ENCODE results near the gene ECI1.
"Not testable (repeated sequence)": the region's sequence is repeated elsewhere in the genome, so short reads cannot be mapped to it uniquely, and the experiment has no call there.

ECI1 gene

DNA sequence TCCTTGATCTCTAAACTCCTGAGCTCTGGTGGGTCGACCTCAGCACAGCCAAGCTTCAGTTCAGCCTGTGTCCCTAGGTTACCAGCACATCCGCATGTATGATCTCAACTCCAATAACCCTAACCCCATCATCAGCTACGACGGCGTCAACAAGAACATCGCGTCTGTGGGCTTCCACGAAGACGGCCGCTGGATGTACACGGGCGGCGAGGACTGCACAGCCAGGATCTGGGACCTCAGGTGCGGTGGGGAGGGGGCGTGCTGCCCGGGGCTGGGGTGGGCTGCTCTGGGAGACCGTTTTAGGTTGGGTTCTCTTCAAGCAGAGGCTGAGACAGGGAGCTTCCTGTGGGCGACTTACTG is 45.0 kb downstream of the ECI1 start:
- peak overlapping the region; percentile 94 for H3K4me3 ChIP-seq (ENCODE audit: low read depth, low read length)
- TF ChIP-seq, protein P1, sequence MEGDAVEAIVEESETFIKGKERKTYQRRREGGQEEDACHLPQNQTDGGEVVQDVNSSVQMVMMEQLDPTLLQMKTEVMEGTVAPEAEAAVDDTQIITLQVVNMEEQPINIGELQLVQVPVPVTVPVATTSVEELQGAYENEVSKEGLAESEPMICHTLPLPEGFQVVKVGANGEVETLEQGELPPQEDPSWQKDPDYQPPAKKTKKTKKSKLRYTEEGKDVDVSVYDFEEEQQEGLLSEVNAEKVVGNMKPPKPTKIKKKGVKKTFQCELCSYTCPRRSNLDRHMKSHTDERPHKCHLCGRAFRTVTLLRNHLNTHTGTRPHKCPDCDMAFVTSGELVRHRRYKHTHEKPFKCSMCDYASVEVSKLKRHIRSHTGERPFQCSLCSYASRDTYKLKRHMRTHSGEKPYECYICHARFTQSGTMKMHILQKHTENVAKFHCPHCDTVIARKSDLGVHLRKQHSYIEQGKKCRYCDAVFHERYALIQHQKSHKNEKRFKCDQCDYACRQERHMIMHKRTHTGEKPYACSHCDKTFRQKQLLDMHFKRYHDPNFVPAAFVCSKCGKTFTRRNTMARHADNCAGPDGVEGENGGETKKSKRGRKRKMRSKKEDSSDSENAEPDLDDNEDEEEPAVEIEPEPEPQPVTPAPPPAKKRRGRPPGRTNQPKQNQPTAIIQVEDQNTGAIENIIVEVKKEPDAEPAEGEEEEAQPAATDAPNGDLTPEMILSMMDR (IDR thresholded peaks at IDR 0.05; ENCODE audit: low read depth, low read length), result no peak
- TF ChIP-seq POLR2A (IDR thresholded peaks at IDR 0.05; ENCODE audit: extremely low read depth, insufficient read length) (no peak), MYC (IDR thresholded peaks at IDR 0.05; ENCODE audit: low read depth, low read length) (no peak)
- TF ChIP-seq, protein P2, sequence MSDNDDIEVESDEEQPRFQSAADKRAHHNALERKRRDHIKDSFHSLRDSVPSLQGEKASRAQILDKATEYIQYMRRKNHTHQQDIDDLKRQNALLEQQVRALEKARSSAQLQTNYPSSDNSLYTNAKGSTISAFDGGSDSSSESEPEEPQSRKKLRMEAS (IDR thresholded peaks at IDR 0.05; ENCODE audit: low read depth, low read length), result no peak
- DNase-seq (ENCODE audit: low read depth), result no peak

DNA sequence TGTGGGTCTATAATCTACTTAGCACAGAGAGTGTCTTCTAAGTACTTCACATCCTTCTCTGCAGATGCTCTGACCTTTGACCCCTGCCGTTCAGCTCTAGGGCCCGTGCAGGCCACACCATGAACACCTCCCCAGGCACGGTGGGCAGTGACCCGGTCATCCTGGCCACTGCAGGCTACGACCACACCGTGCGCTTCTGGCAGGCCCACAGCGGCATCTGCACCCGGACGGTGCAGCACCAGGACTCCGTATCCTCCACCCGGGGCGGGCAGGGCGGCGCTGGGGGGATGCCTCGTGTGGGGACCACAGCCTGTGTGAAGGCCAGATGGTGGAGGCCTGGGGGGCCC is 45.4 kb downstream of the ECI1 start:
- H3K4me3 ChIP-seq (ENCODE audit: low read depth, low read length), result peak overlapping the region; percentile 94
- TF ChIP-seq, protein P2 (IDR thresholded peaks at IDR 0.05; ENCODE audit: low read depth, low read length), result no peak
- TF ChIP-seq MYC (IDR thresholded peaks at IDR 0.05; ENCODE audit: low read depth, low read length) (no peak), POLR2A (IDR thresholded peaks at IDR 0.05; ENCODE audit: extremely low read depth, insufficient read length) (no peak)
- TF ChIP-seq, protein P1 (IDR thresholded peaks at IDR 0.05; ENCODE audit: low read depth, low read length), result no peak
- DNase-seq (ENCODE audit: low read depth), result no peak

DNA sequence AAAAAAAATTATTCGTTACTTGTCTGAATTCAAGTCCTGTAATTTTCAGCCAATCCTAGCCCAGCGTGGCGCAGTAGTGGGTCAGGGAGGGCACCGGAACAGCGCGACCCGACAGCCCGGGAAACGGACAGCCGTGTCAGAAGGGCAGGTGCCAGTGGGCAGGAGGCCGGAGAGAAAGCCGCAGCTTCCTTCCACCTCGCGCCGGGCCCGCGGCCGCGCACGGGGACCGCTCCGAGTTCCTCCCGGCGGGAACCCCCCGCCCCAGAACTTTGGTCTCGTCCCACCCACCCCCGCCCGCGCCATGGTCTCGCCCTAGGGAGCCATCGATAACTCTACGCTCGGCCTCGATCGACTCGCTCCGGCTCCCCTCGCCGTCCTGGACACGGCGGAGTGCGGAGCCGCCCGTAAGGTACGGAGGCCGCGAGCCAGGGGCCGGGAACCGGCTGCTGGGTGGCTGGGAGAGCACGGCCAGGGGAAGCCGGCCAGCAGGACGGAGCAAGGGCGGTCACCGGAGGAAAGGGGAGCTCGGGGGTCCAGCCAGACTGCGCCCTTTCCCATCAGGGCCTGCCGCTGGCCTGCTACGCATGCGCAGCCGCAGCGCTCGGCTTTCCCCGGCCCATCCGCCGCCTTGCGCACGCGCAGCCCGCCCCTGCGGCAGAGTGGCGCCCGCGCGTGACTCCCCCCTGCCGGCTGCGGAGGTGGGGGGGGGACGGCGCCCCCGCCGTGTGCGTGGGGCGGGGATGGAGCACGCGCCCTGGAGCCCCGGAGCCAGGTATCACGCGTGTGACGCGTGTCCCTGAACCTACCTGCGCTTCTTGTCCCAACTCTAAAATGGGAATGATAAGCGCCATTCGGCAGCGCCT is 46.1 kb downstream of the ECI1 start, which contains the start of gene MLST8:
TSS of gene MLST8 (plus strand) at position 351 of the 863 bp plus-strand sequence. CDS start 632 bp downstream, outside the sequence.
- H3K4me3 ChIP-seq (ENCODE audit: low read depth, low read length), result peak within 1 kb of the TSS; percentile 94
- TF ChIP-seq, protein P2 (IDR thresholded peaks at IDR 0.05; ENCODE audit: low read depth, low read length), result peak; percentile 66
- TF ChIP-seq, protein P1 (IDR thresholded peaks at IDR 0.05; ENCODE audit: low read depth, low read length), result no peak
- TF ChIP-seq MYC (IDR thresholded peaks at IDR 0.05; ENCODE audit: low read depth, low read length) (peak; percentile 37), POLR2A (IDR thresholded peaks at IDR 0.05; ENCODE audit: extremely low read depth, insufficient read length) (peak; percentile 84)
- peak; percentile 90 for DNase-seq (ENCODE audit: low read depth)

DNA sequence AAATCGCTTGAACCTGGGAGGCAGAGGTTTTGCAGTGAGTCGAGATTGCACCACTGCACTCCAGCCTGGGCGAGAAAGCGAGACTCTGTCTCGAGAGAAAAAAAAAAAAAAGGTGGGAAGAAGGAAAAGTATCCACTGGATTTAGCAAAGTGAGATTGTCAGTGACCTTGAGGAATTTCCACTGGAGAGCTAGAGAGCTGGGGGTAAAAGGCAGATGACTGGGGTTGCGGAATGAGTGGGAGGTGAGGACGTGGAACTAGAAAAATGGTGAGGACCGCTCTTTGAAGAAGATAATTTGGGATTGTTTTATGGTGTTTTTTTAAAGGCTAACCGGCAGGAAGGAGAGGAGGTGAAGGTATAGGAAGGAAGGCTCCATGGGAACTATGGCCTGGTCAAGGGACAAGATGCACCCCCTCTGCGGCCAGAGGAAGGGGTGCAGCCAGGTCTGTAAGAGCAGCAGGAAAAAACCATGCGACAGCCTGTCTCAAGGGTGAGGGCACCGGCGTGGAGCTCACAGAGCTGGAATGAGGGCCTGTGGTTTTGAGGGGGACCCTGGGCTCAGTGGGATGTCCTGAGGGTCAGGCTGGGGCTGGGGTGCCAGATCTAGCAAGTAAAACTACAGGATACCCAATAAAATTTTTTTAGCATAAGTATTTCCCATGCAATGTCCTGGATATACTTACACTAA is 46.8 kb downstream of the ECI1 start:
- TF ChIP-seq MYC (IDR thresholded peaks at IDR 0.05; ENCODE audit: low read depth, low read length), result no peak
- TF ChIP-seq, protein P1 (IDR thresholded peaks at IDR 0.05; ENCODE audit: low read depth, low read length), result no peak
- peak overlapping the region; percentile 94 for H3K4me3 ChIP-seq (ENCODE audit: low read depth, low read length)
- DNase-seq (ENCODE audit: low read depth), result no peak

DNA sequence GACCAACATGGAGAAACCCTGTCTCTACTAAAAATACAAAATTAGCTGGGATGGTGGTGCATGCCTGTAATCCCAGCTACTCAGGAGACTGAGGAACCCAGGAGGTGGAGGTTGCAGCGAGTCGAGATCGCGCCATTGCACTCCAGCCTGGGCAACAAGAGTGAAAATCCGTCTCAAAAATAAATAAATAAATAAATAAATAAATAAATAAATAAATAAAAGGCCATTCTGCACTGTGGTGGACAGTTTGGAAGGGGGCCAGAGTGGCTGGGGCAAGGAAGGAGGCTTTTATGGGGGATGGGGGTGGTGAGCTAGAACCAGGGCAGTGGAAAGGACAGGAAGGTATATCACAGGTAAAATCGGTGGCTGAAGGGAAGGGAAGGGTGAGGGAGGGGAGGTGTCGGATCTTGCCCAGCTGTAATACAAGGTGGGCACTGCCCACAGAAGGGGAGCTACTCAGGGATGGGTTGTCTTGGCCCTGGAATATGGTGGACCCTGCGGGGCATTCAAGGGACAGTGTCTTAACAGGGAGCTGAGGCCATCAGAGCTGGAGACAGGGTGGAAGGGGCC is 48.2 kb downstream of the ECI1 start:
- not testable (repeated sequence) for H3K4me3 ChIP-seq (ENCODE audit: low read depth, low read length); DNase-seq (ENCODE audit: low read depth)

DNA sequence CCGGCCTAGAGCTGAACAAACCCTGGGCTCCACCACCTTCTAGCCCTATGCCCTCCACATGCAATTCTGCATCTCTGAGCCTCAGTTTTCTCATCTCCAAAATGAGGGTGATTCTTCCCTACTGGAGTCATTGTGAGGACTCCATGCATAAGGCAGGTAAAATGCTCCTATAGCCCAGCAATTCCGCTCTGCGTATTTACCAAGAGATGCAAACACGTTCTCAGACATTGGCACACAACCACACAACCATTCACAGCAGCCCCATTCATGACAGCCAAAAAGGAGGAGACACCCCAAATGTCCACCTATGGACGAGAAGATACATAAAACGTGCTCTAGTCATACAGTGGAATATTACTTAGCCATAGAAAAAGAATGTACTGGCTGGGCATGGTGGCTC is 51.1 kb downstream of the ECI1 start:
- TF ChIP-seq, protein P2 (IDR thresholded peaks at IDR 0.05; ENCODE audit: low read depth, low read length), result no peak
- TF ChIP-seq MYC (IDR thresholded peaks at IDR 0.05; ENCODE audit: low read depth, low read length), result no peak
- no peak for TF ChIP-seq POLR2A (IDR thresholded peaks at IDR 0.05; ENCODE audit: extremely low read depth, insufficient read length)
- TF ChIP-seq, protein P1 (IDR thresholded peaks at IDR 0.05; ENCODE audit: low read depth, low read length), result no peak
- no peak overlapping the region for H3K4me3 ChIP-seq (ENCODE audit: low read depth, low read length)
- no peak for DNase-seq (ENCODE audit: low read depth)
